DMS 273 treated with DMSO at 0.1 percent for 48 hours (cell line): ENCODE results near the gene ZDHHC5.
"Not testable (repeated sequence)": the region's sequence is repeated elsewhere in the genome, so short reads cannot be mapped to it uniquely, and the experiment has no call there.

ENCODE experiments used
- DNase-seq: peaks from one replicate; lab custom pipeline; 2025; lab: John Stamatoyannopoulos, UW

Gene ZDHHC5

DNA sequence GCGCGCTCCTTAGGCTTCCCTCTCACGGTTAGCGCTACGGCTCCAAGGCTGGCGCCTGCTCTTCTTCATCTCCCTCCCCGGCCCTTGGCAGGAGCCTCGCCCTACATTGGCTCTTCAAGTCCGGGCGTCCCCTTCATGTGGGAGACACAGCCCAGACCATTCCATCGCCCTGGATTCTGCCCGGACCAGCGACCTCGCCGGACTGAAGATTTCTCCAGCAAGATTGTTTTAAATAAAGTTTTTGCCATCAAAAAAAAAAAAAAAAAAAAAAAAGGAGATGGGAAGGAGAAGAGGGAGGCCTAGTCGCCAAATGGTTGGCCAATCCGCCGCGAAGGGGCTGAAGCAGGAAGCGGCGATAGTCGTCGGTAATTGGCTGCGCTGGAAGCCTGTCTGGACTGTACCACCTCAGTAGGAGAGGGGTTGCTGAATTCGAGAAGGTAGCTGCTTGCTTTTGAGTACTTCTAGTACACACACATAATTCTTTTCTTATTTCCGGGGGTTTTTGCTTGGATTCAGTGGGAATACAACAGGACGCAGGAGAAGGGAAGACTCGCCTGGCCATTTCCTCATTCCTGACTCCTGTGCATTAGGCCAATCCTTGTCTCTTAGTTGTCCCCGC is 688 bp upstream of the ZDHHC5 start:
- peak; percentile 93 for DNase-seq

DNA sequence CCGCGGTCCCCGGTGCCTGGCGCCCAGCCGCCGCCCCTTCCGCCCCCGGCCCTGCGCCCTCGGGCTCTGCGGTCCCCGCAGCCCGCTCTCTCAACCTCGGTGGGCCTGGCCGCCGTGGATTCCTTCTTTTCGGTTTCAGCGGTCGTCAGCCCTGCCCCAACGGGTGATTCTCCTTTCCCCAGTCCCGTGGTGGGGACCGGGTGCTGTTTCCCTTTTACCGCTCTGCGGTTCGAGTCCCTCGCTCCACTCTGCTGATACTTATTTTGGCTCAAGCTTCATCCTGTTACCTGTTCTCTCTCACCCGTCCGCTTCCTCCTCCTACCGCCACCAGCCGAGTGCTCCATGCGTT is 494 bp downstream of the ZDHHC5 start:
- no peak for DNase-seq

GRCh38 chr11:57674251-57674650 is 6.3 kb downstream of the ZDHHC5 start:
- no peak for DNase-seq

DNA sequence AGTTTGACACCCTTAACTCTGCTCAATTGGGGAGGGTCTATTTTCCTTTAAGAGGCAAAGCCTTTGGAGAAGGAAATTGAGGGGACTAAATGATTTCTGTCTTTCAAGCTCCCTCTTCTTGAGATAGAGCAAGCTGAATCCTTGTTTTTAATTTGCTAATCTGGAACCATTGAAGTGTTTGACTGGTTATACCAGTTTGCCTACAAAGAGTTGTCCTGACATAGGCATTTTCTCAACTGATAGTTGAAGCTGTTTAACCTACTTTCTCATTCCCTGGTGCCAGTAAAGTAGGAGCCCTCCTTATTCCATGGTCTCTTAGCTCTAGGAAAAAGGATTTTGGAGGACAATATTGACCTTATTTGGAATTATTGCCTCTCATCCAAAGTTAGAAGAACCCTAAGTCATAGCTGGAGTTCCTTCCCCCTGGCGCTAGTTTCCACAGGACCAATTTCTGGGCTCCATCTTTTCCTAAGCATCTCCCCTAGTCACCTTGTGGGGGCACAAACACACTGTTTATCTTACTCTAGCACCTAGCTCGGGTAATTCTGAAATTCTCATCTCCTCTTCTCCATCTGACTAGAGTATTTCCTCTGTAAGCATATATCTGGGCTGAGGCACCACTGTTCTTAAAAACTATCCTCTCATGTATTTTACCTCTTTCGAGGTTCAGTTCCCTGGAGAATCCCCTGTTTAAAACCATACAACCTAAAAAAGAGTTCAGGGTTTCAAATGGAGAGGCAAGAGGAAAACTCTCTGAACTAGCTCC is 7.4 kb downstream of the ZDHHC5 start:
- no peak for DNase-seq

GRCh38 chr11:57679396-57679795 is 11.5 kb downstream of the ZDHHC5 start:
- DNase-seq: no peak

DNA sequence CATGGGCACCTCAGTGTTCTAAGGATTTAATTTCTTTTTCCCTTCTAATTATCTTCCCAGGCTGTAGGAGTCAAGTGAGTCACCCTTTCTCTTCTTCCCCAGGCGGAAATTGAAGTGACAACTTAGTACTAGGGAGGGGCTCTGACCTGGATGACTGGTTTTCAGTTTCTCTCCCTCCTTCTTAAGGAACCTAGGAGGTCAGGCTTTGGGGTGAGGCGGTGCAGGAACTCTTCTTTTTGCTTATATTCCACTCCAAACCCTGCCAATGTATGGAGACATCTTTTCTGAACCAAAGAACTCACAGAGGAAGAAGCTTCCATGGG is 12.6 kb downstream of the ZDHHC5 start:
- DNase-seq: no peak

DNA sequence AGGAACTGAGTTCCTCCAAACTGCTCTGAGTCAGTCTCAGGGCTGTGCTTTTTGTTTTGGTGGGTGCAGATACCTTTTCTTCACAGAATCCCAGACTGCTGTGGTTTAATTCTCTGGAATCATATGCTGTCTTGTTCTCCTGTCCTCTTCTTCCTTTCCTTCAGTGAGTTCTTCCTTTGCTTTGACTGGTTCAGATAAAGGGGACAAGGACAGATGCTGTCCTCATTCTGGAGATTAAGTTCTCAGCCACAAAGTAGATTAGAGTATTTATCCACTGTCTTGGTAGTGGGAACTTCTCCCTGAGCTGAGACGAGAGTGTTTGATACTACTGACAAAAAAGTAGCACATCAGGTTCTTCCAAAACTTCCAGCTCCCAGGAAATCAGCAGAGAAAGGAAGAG is 13.3 kb downstream of the ZDHHC5 start:
- DNase-seq: no peak

DNA sequence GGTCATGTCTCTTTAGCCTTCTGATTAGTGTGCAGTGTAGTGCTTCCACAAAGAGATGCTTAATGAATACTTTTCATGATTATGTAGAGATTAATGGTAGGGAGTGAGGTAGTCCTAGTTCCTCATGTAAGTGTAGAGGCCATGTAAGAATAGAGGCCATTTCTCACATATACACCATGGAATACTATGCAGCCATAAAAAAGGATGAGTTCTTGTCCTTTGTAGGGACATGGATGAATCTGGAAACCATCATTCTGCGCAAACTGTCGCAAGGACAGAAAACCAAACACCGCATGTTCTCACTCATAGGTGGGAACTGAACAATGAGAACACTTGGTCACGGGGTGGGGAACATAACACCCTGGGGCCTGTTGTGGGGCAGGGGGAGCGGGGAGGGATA is 22.6 kb downstream of the ZDHHC5 start:
- DNase-seq: not testable (repeated sequence)

- DNase-seq: no peak
Measured at GRCh38 chr11:57698843-57699365, 31.0 kb downstream of the ZDHHC5 start.

GRCh38 chr11:57699813-57700212 is 31.9 kb downstream of the ZDHHC5 start:
- DNase-seq: no peak

DNA sequence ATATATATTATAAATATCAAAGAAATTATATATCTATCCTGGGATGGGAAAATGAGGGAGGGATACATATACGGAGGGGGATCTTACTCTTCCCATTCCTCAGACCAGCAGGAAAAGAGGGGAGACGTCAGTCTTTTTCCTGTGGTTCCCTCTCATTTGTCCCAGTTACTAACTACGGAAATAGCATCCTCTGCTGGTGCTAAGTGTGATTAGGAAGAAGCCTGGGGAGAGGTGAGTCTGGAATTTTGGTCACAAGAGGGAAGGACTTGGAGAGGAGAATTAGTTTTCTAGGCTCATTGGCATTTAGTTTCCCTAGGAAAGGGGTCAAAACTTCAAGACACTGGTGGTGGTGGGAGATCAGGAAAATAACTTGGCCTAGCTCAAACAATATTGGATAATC is 32.5 kb downstream of the ZDHHC5 start:
- no peak for DNase-seq

DNA sequence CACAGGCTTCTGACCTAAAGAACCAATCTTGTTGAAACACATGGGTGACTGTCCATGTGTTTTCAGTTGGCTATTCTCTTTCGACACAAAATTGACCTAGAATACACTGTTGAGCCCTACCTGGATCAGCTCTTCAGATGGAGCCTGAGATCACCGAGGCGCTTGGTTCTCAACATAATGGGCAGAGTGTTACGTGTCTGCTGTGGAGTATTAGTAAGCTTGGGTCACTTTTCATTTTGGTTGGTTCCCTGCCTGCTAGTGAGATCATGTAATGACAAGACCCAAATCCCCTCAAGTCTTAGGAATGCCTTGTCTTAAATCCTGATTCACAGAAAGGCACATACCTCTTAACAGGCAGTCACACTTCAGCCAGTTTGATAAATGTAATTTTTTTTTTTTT is 35.4 kb downstream of the ZDHHC5 start:
- DNase-seq: no peak

DNA sequence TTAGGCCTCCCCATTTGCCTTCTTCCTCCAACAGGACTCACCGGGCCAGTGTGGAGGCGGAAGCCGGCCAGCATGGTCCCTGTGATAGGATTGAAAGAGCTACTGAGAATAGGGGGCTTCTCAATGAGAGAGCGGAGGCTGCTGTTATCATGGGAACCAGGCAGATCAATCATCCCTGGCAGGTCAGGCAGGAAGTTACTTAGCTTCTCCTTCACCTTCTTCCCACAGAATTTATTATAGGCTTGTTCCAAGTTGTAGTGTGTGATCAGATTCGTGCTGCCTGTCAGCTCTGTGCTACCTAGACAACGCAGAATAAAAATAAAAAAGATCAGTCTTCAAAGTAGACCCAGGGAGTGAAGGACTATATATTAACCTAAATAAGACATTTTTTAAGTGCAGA is 37.0 kb downstream of the ZDHHC5 start:
- DNase-seq: no peak

- not testable (repeated sequence) for DNase-seq
Measured at GRCh38 chr11:57705432-57705831, 37.5 kb downstream of the ZDHHC5 start.

DNA sequence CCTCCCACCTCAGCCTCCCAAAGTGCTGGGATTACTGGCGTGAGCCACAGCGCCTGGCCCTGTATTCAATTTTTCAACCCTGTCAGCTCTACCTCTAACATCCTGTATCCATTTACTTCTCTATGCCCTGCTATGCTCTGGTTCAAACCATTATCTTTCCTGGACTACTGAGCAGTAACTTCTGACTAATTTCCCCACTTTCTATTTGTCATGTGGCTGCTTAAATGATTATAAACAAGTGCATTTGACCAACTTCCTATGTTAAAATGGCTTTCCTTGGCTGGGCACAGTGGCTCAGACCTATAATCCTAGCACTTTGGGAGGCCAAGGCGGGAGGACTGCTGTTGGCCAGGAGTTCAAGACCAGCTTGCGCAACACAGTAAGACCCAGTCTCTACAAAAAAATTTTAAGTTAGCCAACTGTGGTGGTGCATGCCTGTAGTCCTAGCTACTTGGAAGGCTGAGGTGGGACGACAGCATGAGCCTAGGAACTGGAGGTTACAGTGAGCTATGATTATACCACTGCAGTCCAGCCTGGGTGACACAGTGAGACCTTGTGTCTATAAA is 42.0 kb downstream of the ZDHHC5 start:
- no peak for DNase-seq

GRCh38 chr11:57711414-57712255 is 43.7 kb downstream of the ZDHHC5 start, which contains the start of gene MED19:
Gene MED19 (minus strand): TSS chr11:57712215. CDS start chr11:57712179, 36 bp downstream.
- peak; percentile 18 for DNase-seq

DNA sequence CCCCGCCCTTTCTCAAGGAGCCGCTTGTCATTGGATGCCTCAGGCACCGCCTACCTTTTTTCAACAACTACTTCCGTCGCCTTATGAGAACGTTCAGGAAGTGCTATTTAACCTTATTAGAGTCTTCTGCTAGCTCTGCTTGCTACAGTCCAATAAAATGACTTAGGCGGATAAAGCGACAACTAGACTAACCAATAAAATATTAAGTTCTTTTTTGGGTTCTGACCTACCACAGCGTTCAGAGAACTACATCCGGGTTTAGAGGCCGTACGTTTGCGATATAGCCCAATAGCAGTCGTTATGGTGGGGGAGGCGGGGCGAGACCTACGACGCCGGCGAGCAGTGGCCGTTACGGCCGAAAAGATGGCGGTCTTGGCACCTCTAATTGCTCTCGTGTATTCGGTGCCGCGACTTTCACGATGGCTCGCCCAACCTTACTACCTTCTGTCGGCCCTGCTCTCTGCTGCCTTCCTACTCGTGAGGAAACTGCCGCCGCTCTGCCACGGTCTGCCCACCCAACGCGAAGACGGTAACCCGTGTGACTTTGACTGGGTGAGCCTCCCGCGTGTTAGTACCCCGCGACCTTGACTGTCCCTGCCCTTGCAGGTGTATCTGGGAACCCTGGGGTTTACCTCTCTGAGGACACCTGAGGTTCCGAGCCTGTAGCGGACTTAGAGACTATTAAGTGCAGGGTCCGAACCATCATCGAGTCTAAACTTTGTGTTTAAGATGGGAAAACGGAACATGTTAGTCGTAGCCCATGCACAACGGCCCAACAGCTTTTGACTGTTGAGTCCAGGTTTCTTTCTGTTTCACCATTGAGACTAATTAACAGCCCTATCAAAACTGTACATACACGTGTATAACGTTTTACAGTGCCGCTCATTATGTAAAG is 44.6 kb downstream of the ZDHHC5 start, which contains the start of gene TMX2:
TMX2 (plus strand) TSS at position 338 of the 895 bp plus-strand sequence; CDS start at position 364, 26 bp downstream.
- peak; percentile 97 for DNase-seq

DNA sequence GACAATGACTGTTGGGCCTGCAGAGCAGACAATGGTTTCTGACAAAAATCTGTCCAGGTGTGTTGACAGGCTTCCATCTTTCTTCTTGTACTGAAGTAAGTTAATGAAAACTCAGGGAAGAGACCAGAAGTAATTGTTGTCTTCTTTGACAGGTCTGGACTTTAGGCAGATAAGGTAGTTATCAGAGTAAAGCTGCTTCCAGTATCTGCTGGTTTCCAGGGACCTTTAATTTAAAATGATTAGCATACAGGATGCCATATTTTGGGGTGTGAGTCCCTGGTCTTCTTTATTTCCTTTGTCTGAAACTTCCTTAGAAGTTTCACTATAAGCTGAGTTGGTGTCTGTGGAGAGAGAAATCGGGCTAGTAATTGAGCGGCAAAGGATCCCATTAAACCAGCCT is 45.9 kb downstream of the ZDHHC5 start:
- no peak for DNase-seq

DNA sequence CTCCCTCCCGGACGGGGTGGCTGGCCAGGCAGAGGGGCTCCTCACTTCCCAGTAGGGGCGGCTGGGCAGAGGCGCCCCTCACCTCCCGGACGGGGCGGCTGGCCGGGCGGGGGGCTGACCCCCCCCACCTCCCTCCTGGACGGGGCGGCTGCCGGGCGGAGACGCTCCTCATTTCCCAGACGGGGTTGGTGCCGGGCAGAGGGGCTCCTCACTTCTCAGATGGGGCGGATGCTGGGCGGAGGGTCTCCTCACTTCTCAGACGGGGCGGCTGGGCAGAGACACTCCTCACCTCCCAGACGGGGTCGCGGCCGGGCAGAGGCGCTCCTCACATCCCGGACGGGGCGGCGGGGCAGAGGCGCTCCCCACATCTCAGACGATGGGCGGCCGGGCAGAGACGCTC is 48.8 kb downstream of the ZDHHC5 start:
- DNase-seq: not testable (repeated sequence)

DNA sequence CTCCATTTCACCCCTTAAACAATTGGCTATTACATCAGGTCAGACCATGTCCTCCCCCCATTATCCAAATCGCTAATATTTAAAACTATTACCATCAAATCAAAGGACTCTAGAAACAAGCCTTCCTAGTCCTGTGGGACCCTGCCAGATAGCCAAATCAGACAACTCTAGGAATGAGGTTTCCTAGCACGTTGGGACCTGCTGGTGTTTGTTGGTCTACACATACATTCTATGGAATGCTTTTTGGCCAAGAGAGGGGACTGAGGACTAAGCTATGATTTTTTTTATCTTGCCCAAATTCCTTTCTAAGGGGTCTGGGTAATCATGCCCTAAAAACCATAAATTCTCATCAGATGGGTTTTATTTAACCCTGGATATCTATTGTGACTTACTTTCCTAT is 59.3 kb downstream of the ZDHHC5 start:
- DNase-seq: no peak

DNA sequence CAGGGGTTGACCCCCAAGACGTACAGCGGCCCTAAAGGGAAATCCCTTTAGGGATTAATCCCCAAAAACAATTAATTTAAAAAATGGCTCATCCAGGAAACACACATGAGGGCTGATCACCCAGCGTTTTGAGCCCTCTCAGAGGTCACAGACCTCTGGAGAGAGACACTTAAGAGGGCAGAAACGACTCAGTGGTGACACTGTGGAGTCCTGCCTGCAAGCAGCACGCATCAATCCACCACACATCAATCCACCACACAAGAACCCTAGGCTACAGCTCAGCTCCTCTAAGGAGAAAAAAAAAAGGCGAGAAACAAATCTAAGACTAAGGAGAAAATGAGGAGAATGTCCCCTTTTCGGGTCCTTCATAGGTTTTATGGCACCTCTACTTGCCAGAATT is 60.9 kb downstream of the ZDHHC5 start:
- no peak for DNase-seq
